Ascending aorta (tissue), 2 donors: ENCODE data around the gene COL4A2. TPM values are rescaled to one million over a fixed set of nuclear protein-coding genes. Genes with fewer than 3 reads are reported as not detected.

Experiments
- DNase-seq, 2 donors: peaks; one replicate each; pipeline ENCODE4 v3.0.0-alpha.2; 2019; ENCODE audit warnings: low spot score in 2 of 2
- H3K27ac ChIP-seq, 2 donors: fragments of 200-600 bp; sonication (generic); one replicate each; pipeline ENCODE4 v1.5.1; 2016 to 2017; ENCODE audit warnings: mild to moderate bottlenecking in 1 of 2
- H3K27me3 ChIP-seq: fragments of 200-600 bp; sonication (generic); one replicate; pipeline ENCODE4 v1.5.1; 2017
- H3K36me3 ChIP-seq, 2 donors: fragments of 200-600 bp; sonication (generic); one replicate each; pipeline ENCODE4 v1.5.1; 2016
- H3K4me1 ChIP-seq, 2 donors: fragments of 200-600 bp; sonication (generic); one replicate each; pipeline ENCODE4 v1.5.1; 2016 to 2017; ENCODE audit warnings: mild to moderate bottlenecking in 1 of 2
- H3K4me3 ChIP-seq, 2 donors: fragments of 200-600 bp; sonication (generic); one replicate each; pipeline ENCODE4 v1.5.1; 2016 to 2017; ENCODE audit warnings: mild to moderate bottlenecking in 1 of 2
- H3K9me3 ChIP-seq, 2 donors: fragments of 200-600 bp; sonication (generic); one replicate each; pipeline ENCODE4 v1.5.1; 2016
- CTCF ChIP-seq, 3 experiments: fragments of 200-600 bp in 2 of 3; fragments of 450-650 bp in 1 of 3; sonication (generic) in 2 of 3; IDR thresholded peaks; one replicate each; pipeline ENCODE4 v1.5.1; 2016 to 2019; ENCODE audit warnings: antibody characterized with exemption in 3 of 3, mild to moderate bottlenecking in 1 of 3, moderate library complexity in 1 of 3
- intact Hi-C: fragments of 100-400 bp; cut with DNase I; formaldehyde crosslinking; loops from one replicate; pipeline ENCODE4 v1.15.1; 2023
- total RNA-seq: library from RNA; depleted of rRNA; stranded (reverse); fragments of >200 nt; gene quantifications from one replicate; pipeline ENCODE4 v1.1.0, GENCODE V29; 2016

The COL4A2 gene
- total RNA-seq, 1 donor from 2014 or later, result 1,227 TPM

GRCh38 chr13:110294622-110295021 is 12.5 kb upstream of the COL4A2 start:
- no peak for DNase-seq
- Histone ChIP-seq H3K36me3 (peaks cover 4 to 8% of the 10 kb centered on the region in 2 donors), H3K4me1 (peaks cover 18 to 46% of the 10 kb centered on the region in 2 donors), H3K27ac (peak overlapping the region; percentile 2 to 50), H3K4me3 (no peak overlapping the region), H3K27me3 (no peaks in the 10 kb centered on the region), H3K9me3 (no peaks in the 10 kb centered on the region)
- no peak for TF ChIP-seq CTCF (IDR thresholded peaks at IDR 0.05)
- intact Hi-C loops, result no loop called here

GRCh38 chr13:110297011-110297410 is 10.1 kb upstream of the COL4A2 start:
- H3K27me3 ChIP-seq, result no peaks in the 10 kb centered on the region
- DNase-seq, result peak in 1 of 2 donors; percentile 53
- peaks cover 0 to 3% of the 10 kb centered on the region in 2 donors for H3K36me3 ChIP-seq
- intact Hi-C loops, result no loop called here
- H3K4me1 ChIP-seq, result peaks cover 21 to 56% of the 10 kb centered on the region in 2 donors
- no peaks in the 10 kb centered on the region for H3K9me3 ChIP-seq
- no peak for TF ChIP-seq CTCF (IDR thresholded peaks at IDR 0.05)
- peak overlapping the region; percentile 26 to 65 for H3K27ac ChIP-seq
- H3K4me3 ChIP-seq, result peak overlapping the region in 1 of 2 donors; percentile 57

- no peaks in the 10 kb centered on the region for H3K9me3 ChIP-seq
- no peaks in the 10 kb centered on the region for H3K27me3 ChIP-seq
- peak overlapping the region; percentile 65 to 70 for H3K27ac ChIP-seq
- TF ChIP-seq CTCF (IDR thresholded peaks at IDR 0.05), result no peak
- intact Hi-C loops, result no loop called here
- no peaks in the 10 kb centered on the region for H3K36me3 ChIP-seq
- H3K4me1 ChIP-seq, result peaks cover 24 to 62% of the 10 kb centered on the region in 2 donors
- peak overlapping the region; percentile 31 to 57 for H3K4me3 ChIP-seq
- no peak for DNase-seq
These were observed 9.1 kb upstream of the COL4A2 start for GRCh38 chr13:110297766-110298504.

GRCh38 chr13:110298505-110299282 is 8.4 kb upstream of the COL4A2 start:
- Histone ChIP-seq H3K27me3 (no peaks in the 10 kb centered on the region), H3K27ac (peak overlapping the region; percentile 65 to 70), H3K36me3 (no peaks in the 10 kb centered on the region), H3K4me3 (peak overlapping the region; percentile 31 to 57), H3K9me3 (no peaks in the 10 kb centered on the region), H3K4me1 (peaks cover 25 to 66% of the 10 kb centered on the region in 2 donors)
- intact Hi-C loops, result no loop called here
- DNase-seq, result peak in 1 of 2 donors; percentile 75
- no peak for TF ChIP-seq CTCF (IDR thresholded peaks at IDR 0.05)

GRCh38 chr13:110299283-110299840 is 7.7 kb upstream of the COL4A2 start:
- intact Hi-C loops, result no loop called here
- Histone ChIP-seq H3K27ac (peak overlapping the region; percentile 65 to 70), H3K9me3 (no peaks in the 10 kb centered on the region), H3K4me1 (peaks cover 25 to 64% of the 10 kb centered on the region in 2 donors), H3K27me3 (no peaks in the 10 kb centered on the region), H3K4me3 (peak overlapping the region; percentile 31 to 57), H3K36me3 (no peaks in the 10 kb centered on the region)
- DNase-seq, result peak in 1 of 2 donors; percentile 27
- TF ChIP-seq CTCF (IDR thresholded peaks at IDR 0.05), result no peak
